ENCODE results near the gene DNAJC15.
A peak's percentile ranks its signal among the peaks of the same experiment; 100 is the strongest.
"Not testable (repeated sequence)": the region's sequence is repeated elsewhere in the genome, so short reads cannot be mapped to it uniquely, and the experiment has no call there.

DNAJC15 gene

GRCh38 chr13:43023289-43023963 is at the start of gene DNAJC15:
TSS of gene DNAJC15 (plus strand) at chr13:43023586. CDS start at chr13:43023627, 41 bp downstream.
- H3K27ac Mint-ChIP-seq: peak within 1 kb of the TSS; percentile 89
- H3K36me3 Mint-ChIP-seq: peaks cover 4% of the 10 kb centered on the region
- peak within 1 kb of the TSS; percentile 95 for H3K4me3 Mint-ChIP-seq
- H3K9me3 Mint-ChIP-seq: no peaks in the 10 kb centered on the region
- H3K4me1 Mint-ChIP-seq: peaks cover 26% of the 10 kb centered on the region
- H3K27me3 Mint-ChIP-seq: no peaks in the 10 kb centered on the region

- Mint-ChIP-seq H3K36me3 (peaks cover 17% of the 10 kb centered on the region), H3K27me3 (no peaks in the 10 kb centered on the region), H3K27ac (no peak overlapping the region), H3K4me1 (peaks cover 11% of the 10 kb centered on the region), H3K4me3 (no peak overlapping the region), H3K9me3 (no peaks in the 10 kb centered on the region)
Observed at GRCh38 chr13:42976066-42976465, 47.3 kb upstream of the DNAJC15 start.

- Mint-ChIP-seq H3K4me3 (no peak overlapping the region), H3K4me1 (peaks cover 12% of the 10 kb centered on the region), H3K27ac (no peak overlapping the region), H3K9me3 (no peaks in the 10 kb centered on the region), H3K36me3 (peaks cover 17% of the 10 kb centered on the region), H3K27me3 (no peaks in the 10 kb centered on the region)
Observed at GRCh38 chr13:42977219-42977659, 46.1 kb upstream of the DNAJC15 start.

GRCh38 chr13:42981317-42981716 is 42.1 kb upstream of the DNAJC15 start:
- Mint-ChIP-seq H3K36me3 (peaks cover 19% of the 10 kb centered on the region), H3K27me3 (no peaks in the 10 kb centered on the region), H3K27ac (no peak overlapping the region), H3K4me1 (peaks cover 41% of the 10 kb centered on the region), H3K4me3 (no peak overlapping the region), H3K9me3 (no peaks in the 10 kb centered on the region)

- peaks cover 41% of the 10 kb centered on the region for H3K4me1 Mint-ChIP-seq
- peaks cover 18% of the 10 kb centered on the region for H3K36me3 Mint-ChIP-seq
Observed at GRCh38 chr13:42981853-42982252, 41.5 kb upstream of the DNAJC15 start.

GRCh38 chr13:42984026-42984425 is 39.4 kb upstream of the DNAJC15 start:
- H3K27me3 Mint-ChIP-seq: no peaks in the 10 kb centered on the region
- H3K4me3 Mint-ChIP-seq: no peak overlapping the region
- peak overlapping the region; percentile 10 for H3K27ac Mint-ChIP-seq
- H3K4me1 Mint-ChIP-seq: peaks cover 51% of the 10 kb centered on the region
- peaks cover 14% of the 10 kb centered on the region for H3K36me3 Mint-ChIP-seq
- no peaks in the 10 kb centered on the region for H3K9me3 Mint-ChIP-seq

More at GRCh38 chr13:42981853-42982252, 41.5 kb upstream of the DNAJC15 start:
- Mint-ChIP-seq H3K4me3 (no peak overlapping the region), H3K27me3 (no peaks in the 10 kb centered on the region), H3K9me3 (no peaks in the 10 kb centered on the region), H3K27ac (no peak overlapping the region)

- Mint-ChIP-seq H3K36me3 (peaks cover 14% of the 10 kb centered on the region), H3K4me1 (peaks cover 54% of the 10 kb centered on the region)
Observed at GRCh38 chr13:42984691-42985090, 38.7 kb upstream of the DNAJC15 start.

GRCh38 chr13:42985312-42986175 is 37.8 kb upstream of the DNAJC15 start:
- Mint-ChIP-seq H3K36me3 (peaks cover 8% of the 10 kb centered on the region), H3K27ac (no peak overlapping the region), H3K9me3 (no peaks in the 10 kb centered on the region), H3K4me3 (no peak overlapping the region), H3K4me1 (peaks cover 55% of the 10 kb centered on the region), H3K27me3 (no peaks in the 10 kb centered on the region)

More at GRCh38 chr13:42984691-42985090, 38.7 kb upstream of the DNAJC15 start:
- H3K9me3 Mint-ChIP-seq: no peaks in the 10 kb centered on the region
- no peaks in the 10 kb centered on the region for H3K27me3 Mint-ChIP-seq
- H3K4me3 Mint-ChIP-seq: no peak overlapping the region
- no peak overlapping the region for H3K27ac Mint-ChIP-seq

GRCh38 chr13:42986176-42986574 is 37.2 kb upstream of the DNAJC15 start:
- H3K27ac Mint-ChIP-seq: no peak overlapping the region
- H3K27me3 Mint-ChIP-seq: no peaks in the 10 kb centered on the region
- peaks cover 8% of the 10 kb centered on the region for H3K36me3 Mint-ChIP-seq
- peaks cover 62% of the 10 kb centered on the region for H3K4me1 Mint-ChIP-seq
- H3K9me3 Mint-ChIP-seq: no peaks in the 10 kb centered on the region
- H3K4me3 Mint-ChIP-seq: no peak overlapping the region

- H3K27ac Mint-ChIP-seq: peak overlapping the region; percentile 99
- H3K27me3 Mint-ChIP-seq: no peaks in the 10 kb centered on the region
- peak overlapping the region; percentile 93 for H3K4me3 Mint-ChIP-seq
- H3K36me3 Mint-ChIP-seq: peaks cover 2% of the 10 kb centered on the region
- peaks cover 59% of the 10 kb centered on the region for H3K4me1 Mint-ChIP-seq
- no peaks in the 10 kb centered on the region for H3K9me3 Mint-ChIP-seq
Observed at GRCh38 chr13:42990291-42991232, 32.8 kb upstream of the DNAJC15 start.

GRCh38 chr13:42991233-42991897 is 32.0 kb upstream of the DNAJC15 start:
- H3K36me3 Mint-ChIP-seq, H3K9me3 Mint-ChIP-seq, H3K27me3 Mint-ChIP-seq: not testable (repeated sequence)
- H3K4me1 Mint-ChIP-seq: peaks cover 63% of the 10 kb centered on the region
- H3K27ac Mint-ChIP-seq: peak overlapping the region; percentile 99
- H3K4me3 Mint-ChIP-seq: peak overlapping the region; percentile 93

- no peaks in the 10 kb centered on the region for H3K27me3 Mint-ChIP-seq
- H3K36me3 Mint-ChIP-seq: peaks cover 2% of the 10 kb centered on the region
- H3K9me3 Mint-ChIP-seq: no peaks in the 10 kb centered on the region
- H3K4me1 Mint-ChIP-seq: peaks cover 70% of the 10 kb centered on the region
- peak within 1 kb of the TSS; percentile 99 for H3K27ac Mint-ChIP-seq
- peak within 1 kb of the TSS; percentile 93 for H3K4me3 Mint-ChIP-seq
Observed at GRCh38 chr13:42991898-42992763, 31.3 kb upstream of the DNAJC15 start, which contains the start of gene EPSTI1. TSS of gene EPSTI1 (minus strand) at chr13:42992241. CDS start at chr13:42992165, 76 bp downstream.

- H3K27ac Mint-ChIP-seq: peak overlapping the region; percentile 99
- H3K9me3 Mint-ChIP-seq: no peaks in the 10 kb centered on the region
- no peaks in the 10 kb centered on the region for H3K36me3 Mint-ChIP-seq
- peak overlapping the region; percentile 93 for H3K4me3 Mint-ChIP-seq
- H3K4me1 Mint-ChIP-seq: peaks cover 67% of the 10 kb centered on the region
- H3K27me3 Mint-ChIP-seq: no peaks in the 10 kb centered on the region
Observed at GRCh38 chr13:42992764-42993122, 30.6 kb upstream of the DNAJC15 start.

GRCh38 chr13:42994878-42995277 is 28.5 kb upstream of the DNAJC15 start:
- H3K4me1 Mint-ChIP-seq: peaks cover 58% of the 10 kb centered on the region
- no peaks in the 10 kb centered on the region for H3K9me3 Mint-ChIP-seq

More at GRCh38 chr13:42994878-42995277, 28.5 kb upstream of the DNAJC15 start:
- no peak overlapping the region for H3K4me3 Mint-ChIP-seq
- no peaks in the 10 kb centered on the region for H3K27me3 Mint-ChIP-seq
- no peaks in the 10 kb centered on the region for H3K36me3 Mint-ChIP-seq
- peak overlapping the region; percentile 31 for H3K27ac Mint-ChIP-seq

All from activated naive CD4-positive, alpha-beta T cell treated with anti-CD3 and anti-CD28 coated beads, Interleukin-2, amount 50 U/mL, for 24 hours (primary cell).